ENCODE data around the gene GLYATL1.

Gene GLYATL1

GRCh38 chr11:58914821-58915543 is 24.3 kb upstream of the GLYATL1 start:
- H3K36me3 ChIP-seq (ENCODE audit: control insufficient read depth in 2 of 2, insufficient read depth in 2 of 2, low read length in 2 of 2), result no peaks in the 10 kb centered on the region
- no peak overlapping the region for H3K27ac ChIP-seq (ENCODE audit: low read length)
- peaks cover 17 to 22% of the 10 kb centered on the region in 2 donors for H3K9me3 ChIP-seq (ENCODE audit: control insufficient read depth in 2 of 2, low read length in 2 of 2)
- H3K4me1 ChIP-seq (ENCODE audit: control insufficient read depth, insufficient read depth, low read length), result no peaks in the 10 kb centered on the region
- H3K4me3 ChIP-seq (ENCODE audit: low read length in 2 of 2), result no peak overlapping the region
- H3K9ac ChIP-seq (ENCODE audit: low read length in 2 of 2), result no peak overlapping the region
- peaks cover 0 to 2% of the 10 kb centered on the region in 2 donors for H3K27me3 ChIP-seq (ENCODE audit: control insufficient read depth in 1 of 2, insufficient read depth in 2 of 2, low read length in 2 of 2)

GRCh38 chr11:58916637-58917036 is 22.7 kb upstream of the GLYATL1 start:
- H3K9me3 ChIP-seq (ENCODE audit: control insufficient read depth in 2 of 2, low read length in 2 of 2), result peaks cover 17 to 22% of the 10 kb centered on the region in 2 donors
- no peaks in the 10 kb centered on the region for H3K36me3 ChIP-seq (ENCODE audit: control insufficient read depth in 2 of 2, insufficient read depth in 2 of 2, low read length in 2 of 2)
- H3K27ac ChIP-seq (ENCODE audit: low read length), result no peak overlapping the region
- H3K4me3 ChIP-seq (ENCODE audit: low read length in 2 of 2), result no peak overlapping the region
- no peaks in the 10 kb centered on the region for H3K4me1 ChIP-seq (ENCODE audit: control insufficient read depth, insufficient read depth, low read length)
- no peak overlapping the region for H3K9ac ChIP-seq (ENCODE audit: low read length in 2 of 2)
- peaks cover 0 to 2% of the 10 kb centered on the region in 2 donors for H3K27me3 ChIP-seq (ENCODE audit: control insufficient read depth in 1 of 2, insufficient read depth in 2 of 2, low read length in 2 of 2)

- Histone ChIP-seq H3K27ac (ENCODE audit: low read length) (no peak overlapping the region), H3K9me3 (ENCODE audit: control insufficient read depth in 2 of 2, low read length in 2 of 2) (peaks cover 17 to 22% of the 10 kb centered on the region in 2 donors), H3K4me3 (ENCODE audit: low read length in 2 of 2) (no peak overlapping the region), H3K4me1 (ENCODE audit: control insufficient read depth, insufficient read depth, low read length) (no peaks in the 10 kb centered on the region), H3K9ac (ENCODE audit: low read length in 2 of 2) (no peak overlapping the region), H3K27me3 (ENCODE audit: control insufficient read depth in 1 of 2, insufficient read depth in 2 of 2, low read length in 2 of 2) (peaks cover 0 to 2% of the 10 kb centered on the region in 2 donors), H3K36me3 (ENCODE audit: control insufficient read depth in 2 of 2, insufficient read depth in 2 of 2, low read length in 2 of 2) (no peaks in the 10 kb centered on the region)
Measured at GRCh38 chr11:58917159-58917783, 22.0 kb upstream of the GLYATL1 start.

GRCh38 chr11:58919561-58919960 is 19.7 kb upstream of the GLYATL1 start:
- H3K36me3 ChIP-seq (ENCODE audit: control insufficient read depth in 2 of 2, insufficient read depth in 2 of 2, low read length in 2 of 2), result no peaks in the 10 kb centered on the region
- no peak overlapping the region for H3K27ac ChIP-seq (ENCODE audit: low read length)
- H3K4me1 ChIP-seq (ENCODE audit: control insufficient read depth, insufficient read depth, low read length), result no peaks in the 10 kb centered on the region

GRCh38 chr11:58919980-58920379 is 19.3 kb upstream of the GLYATL1 start:
- H3K4me1 ChIP-seq (ENCODE audit: control insufficient read depth, insufficient read depth, low read length), result no peaks in the 10 kb centered on the region
- peaks cover 12 to 22% of the 10 kb centered on the region in 2 donors for H3K9me3 ChIP-seq (ENCODE audit: control insufficient read depth in 2 of 2, low read length in 2 of 2)
- no peaks in the 10 kb centered on the region for H3K36me3 ChIP-seq (ENCODE audit: control insufficient read depth in 2 of 2, insufficient read depth in 2 of 2, low read length in 2 of 2)
- H3K27me3 ChIP-seq (ENCODE audit: control insufficient read depth in 1 of 2, insufficient read depth in 2 of 2, low read length in 2 of 2), result no peaks in the 10 kb centered on the region
- H3K9ac ChIP-seq (ENCODE audit: low read length in 2 of 2), result no peak overlapping the region
- H3K27ac ChIP-seq (ENCODE audit: low read length), result no peak overlapping the region
- H3K4me3 ChIP-seq (ENCODE audit: low read length in 2 of 2), result no peak overlapping the region

More at GRCh38 chr11:58919561-58919960, 19.7 kb upstream of the GLYATL1 start:
- Histone ChIP-seq H3K4me3 (ENCODE audit: low read length in 2 of 2) (no peak overlapping the region), H3K9ac (ENCODE audit: low read length in 2 of 2) (no peak overlapping the region), H3K9me3 (ENCODE audit: control insufficient read depth in 2 of 2, low read length in 2 of 2) (peaks cover 15 to 22% of the 10 kb centered on the region in 2 donors), H3K27me3 (ENCODE audit: control insufficient read depth in 1 of 2, insufficient read depth in 2 of 2, low read length in 2 of 2) (no peaks in the 10 kb centered on the region)

GRCh38 chr11:58921778-58922390 is 17.4 kb upstream of the GLYATL1 start:
- H3K9ac ChIP-seq (ENCODE audit: low read length in 2 of 2), result no peak overlapping the region
- no peak overlapping the region for H3K27ac ChIP-seq (ENCODE audit: low read length)
- H3K4me1 ChIP-seq (ENCODE audit: control insufficient read depth, insufficient read depth, low read length), result no peaks in the 10 kb centered on the region
- no peak overlapping the region for H3K4me3 ChIP-seq (ENCODE audit: low read length in 2 of 2)
- H3K36me3 ChIP-seq (ENCODE audit: control insufficient read depth in 2 of 2, insufficient read depth in 2 of 2, low read length in 2 of 2), result no peaks in the 10 kb centered on the region
- peaks cover 8 to 11% of the 10 kb centered on the region in 2 donors for H3K9me3 ChIP-seq (ENCODE audit: control insufficient read depth in 2 of 2, low read length in 2 of 2)
- peaks cover 0 to 3% of the 10 kb centered on the region in 2 donors for H3K27me3 ChIP-seq (ENCODE audit: control insufficient read depth in 1 of 2, insufficient read depth in 2 of 2, low read length in 2 of 2)

GRCh38 chr11:58922479-58922878 is 16.8 kb upstream of the GLYATL1 start:
- no peak overlapping the region for H3K9ac ChIP-seq (ENCODE audit: low read length in 2 of 2)
- H3K27ac ChIP-seq (ENCODE audit: low read length), result no peak overlapping the region

GRCh38 chr11:58923300-58923788 is 15.9 kb upstream of the GLYATL1 start:
- no peak overlapping the region for H3K27ac ChIP-seq (ENCODE audit: low read length)
- no peak overlapping the region for H3K4me3 ChIP-seq (ENCODE audit: low read length in 2 of 2)
- no peaks in the 10 kb centered on the region for H3K4me1 ChIP-seq (ENCODE audit: control insufficient read depth, insufficient read depth, low read length)
- H3K9ac ChIP-seq (ENCODE audit: low read length in 2 of 2), result no peak overlapping the region
- H3K27me3 ChIP-seq (ENCODE audit: control insufficient read depth in 1 of 2, insufficient read depth in 2 of 2, low read length in 2 of 2), result peaks cover 0 to 13% of the 10 kb centered on the region in 2 donors
- H3K36me3 ChIP-seq (ENCODE audit: control insufficient read depth in 2 of 2, insufficient read depth in 2 of 2, low read length in 2 of 2), result no peaks in the 10 kb centered on the region
- H3K9me3 ChIP-seq (ENCODE audit: control insufficient read depth in 2 of 2, low read length in 2 of 2), result peaks cover 2 to 5% of the 10 kb centered on the region in 2 donors

More at GRCh38 chr11:58922479-58922878, 16.8 kb upstream of the GLYATL1 start:
- Histone ChIP-seq H3K27me3 (ENCODE audit: control insufficient read depth in 1 of 2, insufficient read depth in 2 of 2, low read length in 2 of 2) (peaks cover 0 to 5% of the 10 kb centered on the region in 2 donors), H3K4me3 (ENCODE audit: low read length in 2 of 2) (no peak overlapping the region), H3K9me3 (ENCODE audit: control insufficient read depth in 2 of 2, low read length in 2 of 2) (peaks cover 2 to 6% of the 10 kb centered on the region in 2 donors), H3K4me1 (ENCODE audit: control insufficient read depth, insufficient read depth, low read length) (no peaks in the 10 kb centered on the region), H3K36me3 (ENCODE audit: control insufficient read depth in 2 of 2, insufficient read depth in 2 of 2, low read length in 2 of 2) (no peaks in the 10 kb centered on the region)

- no peak overlapping the region for H3K27ac ChIP-seq (ENCODE audit: low read length)
- peaks cover 0 to 15% of the 10 kb centered on the region in 2 donors for H3K27me3 ChIP-seq (ENCODE audit: control insufficient read depth in 1 of 2, insufficient read depth in 2 of 2, low read length in 2 of 2)
- no peaks in the 10 kb centered on the region for H3K4me1 ChIP-seq (ENCODE audit: control insufficient read depth, insufficient read depth, low read length)
- no peaks in the 10 kb centered on the region for H3K9me3 ChIP-seq (ENCODE audit: control insufficient read depth in 2 of 2, low read length in 2 of 2)
- H3K36me3 ChIP-seq (ENCODE audit: control insufficient read depth in 2 of 2, insufficient read depth in 2 of 2, low read length in 2 of 2), result no peaks in the 10 kb centered on the region
- H3K9ac ChIP-seq (ENCODE audit: low read length in 2 of 2), result no peak overlapping the region
- no peak overlapping the region for H3K4me3 ChIP-seq (ENCODE audit: low read length in 2 of 2)
Measured at GRCh38 chr11:58924230-58924629, 15.1 kb upstream of the GLYATL1 start.

- H3K9ac ChIP-seq (ENCODE audit: low read length in 2 of 2), result no peak overlapping the region
- H3K4me3 ChIP-seq (ENCODE audit: low read length in 2 of 2), result no peak overlapping the region
- no peaks in the 10 kb centered on the region for H3K9me3 ChIP-seq (ENCODE audit: control insufficient read depth in 2 of 2, low read length in 2 of 2)
- peaks cover 0 to 15% of the 10 kb centered on the region in 2 donors for H3K27me3 ChIP-seq (ENCODE audit: control insufficient read depth in 1 of 2, insufficient read depth in 2 of 2, low read length in 2 of 2)
- no peaks in the 10 kb centered on the region for H3K4me1 ChIP-seq (ENCODE audit: control insufficient read depth, insufficient read depth, low read length)
- H3K36me3 ChIP-seq (ENCODE audit: control insufficient read depth in 2 of 2, insufficient read depth in 2 of 2, low read length in 2 of 2), result no peaks in the 10 kb centered on the region
- no peak overlapping the region for H3K27ac ChIP-seq (ENCODE audit: low read length)
Measured at GRCh38 chr11:58926251-58926650, 13.0 kb upstream of the GLYATL1 start.
